GM12872 (cell line): ENCODE results near the gene CADM1.

Experiments used
- CTCF ChIP-seq: IDR thresholded peaks from 3 replicates; pipeline ENCODE4 v1.5.1; 2011; ENCODE audit warnings: low read depth, mild to moderate bottlenecking, low read length, moderate library complexity; ENCODE audit not compliant: insufficient read depth

CADM1 gene

GRCh38 chr11:115500547-115501501, 3.4 kb downstream of the CADM1 start:
- TF ChIP-seq CTCF, result no peak

- no peak for TF ChIP-seq CTCF
Observed at GRCh38 chr11:115499891-115500290, 4.3 kb downstream of the CADM1 start.

GRCh38 chr11:115499241-115499799, 4.9 kb downstream of the CADM1 start:
- no peak for TF ChIP-seq CTCF

GRCh38 chr11:115498354-115498753, 5.9 kb downstream of the CADM1 start:
- no peak for TF ChIP-seq CTCF

GRCh38 chr11:115497303-115497702, 6.9 kb downstream of the CADM1 start:
- TF ChIP-seq CTCF, result no peak

- no peak for TF ChIP-seq CTCF
Observed at GRCh38 chr11:115496892-115497291, 7.3 kb downstream of the CADM1 start.

- no peak for TF ChIP-seq CTCF
Observed at GRCh38 chr11:115493905-115494304, 10.3 kb downstream of the CADM1 start.
